Liver (tissue), 9 donors: ENCODE data around the gene RALGDS. TPM values are rescaled to one million over a fixed set of nuclear protein-coding genes. Genes with fewer than 3 reads are reported as not detected.

ENCODE experiments used
- DNase-seq: peaks from one replicate; pipeline ENCODE4 v3.0.0-alpha.2; 2017; ENCODE audit warnings: low spot score
- H3K27ac ChIP-seq, 2 donors: one replicate each; pipeline ENCODE4 v1.7.0; 2013; ENCODE audit warnings: inconsistent platforms in 2 of 2, low read length in 2 of 2, control low read depth in 1 of 2, low read depth in 1 of 2, mild to moderate bottlenecking in 1 of 2
- H3K27me3 ChIP-seq, 4 donors: one replicate each; pipeline versions ENCODE4 v1.6.1 to v1.7.0; 2013; ENCODE audit warnings: low read length in 3 of 4, inconsistent platforms in 1 of 4, mild to moderate bottlenecking in 1 of 4, moderate library complexity in 1 of 4; ENCODE audit not compliant: control insufficient read depth in 4 of 4, insufficient read depth in 4 of 4
- H3K36me3 ChIP-seq, 4 donors: one replicate each; pipeline versions ENCODE4 v1.6.1 to v1.7.0; 2013; ENCODE audit warnings: low read length in 3 of 4, mild to moderate bottlenecking in 3 of 4, low read depth in 1 of 4, moderate library complexity in 1 of 4; ENCODE audit not compliant: control insufficient read depth in 4 of 4, insufficient read depth in 3 of 4
- H3K4me1 ChIP-seq, 4 donors: one replicate each; pipeline versions ENCODE4 v1.6.1 to v1.7.0; 2013; ENCODE audit warnings: low read length in 3 of 4, mild to moderate bottlenecking in 3 of 4, moderate library complexity in 1 of 4; ENCODE audit not compliant: control insufficient read depth in 4 of 4, insufficient read depth in 4 of 4
- H3K4me3 ChIP-seq, 3 donors: one replicate each; pipeline versions ENCODE4 v1.6.1 to v1.7.0; 2013; ENCODE audit warnings: low read length in 3 of 3, control low read depth in 1 of 3, low read depth in 1 of 3, mild to moderate bottlenecking in 1 of 3
- H3K9ac ChIP-seq, 2 donors: one replicate each; pipeline ENCODE4 v1.7.0; 2013; ENCODE audit warnings: low read length in 2 of 2, mild to moderate bottlenecking in 2 of 2, moderate library complexity in 2 of 2, control low read depth in 1 of 2, low read depth in 1 of 2
- H3K9me3 ChIP-seq, 4 donors: one replicate each; pipeline versions ENCODE4 v1.6.1 to v1.7.0; 2013; ENCODE audit warnings: low read length in 3 of 4; ENCODE audit not compliant: control insufficient read depth in 4 of 4
- ATF3 ChIP-seq: IDR thresholded peaks from 2 replicates; pipeline ENCODE4 v1.6.1; 2016; ENCODE audit warnings: antibody characterized with exemption
- CTCF ChIP-seq: fragments of 150-350 bp; IDR thresholded peaks from 2 replicates; pipeline ENCODE4 v1.5.1; 2017; ENCODE audit warnings: improper control_type of control experiment, low read depth, low read length; ENCODE audit not compliant: missing input control
- FOXA1 ChIP-seq: IDR thresholded peaks from 2 replicates; pipeline ENCODE4 v1.6.1; 2016; ENCODE audit warnings: antibody characterized with exemption
- FOXA2 ChIP-seq: IDR thresholded peaks from 2 replicates; pipeline ENCODE4 v1.6.1; 2016; ENCODE audit warnings: antibody characterized with exemption
- HNF4A ChIP-seq, 2 donors: conservative IDR thresholded peaks; 2 replicates each; pipeline ENCODE4 v1.6.1; 2016; ENCODE audit warnings: antibody characterized with exemption in 2 of 2, mild to moderate bottlenecking in 2 of 2
- JUND ChIP-seq, 2 donors: IDR thresholded peaks; 2 replicates each; pipeline ENCODE4 v1.6.1; 2016; ENCODE audit warnings: antibody characterized with exemption in 2 of 2
- MAX ChIP-seq: IDR thresholded peaks from 2 replicates; pipeline ENCODE4 v1.6.1; 2016; ENCODE audit warnings: antibody characterized with exemption
- RAD21 ChIP-seq, 2 donors: IDR thresholded peaks; 2 replicates each; pipeline ENCODE4 v1.6.1; 2016; ENCODE audit warnings: antibody characterized with exemption in 2 of 2, mild to moderate bottlenecking in 2 of 2
- REST ChIP-seq: IDR thresholded peaks from 2 replicates; pipeline ENCODE4 v1.6.1; 2016; ENCODE audit warnings: antibody characterized with exemption, mild to moderate bottlenecking
- RXRA ChIP-seq, 2 donors: IDR thresholded peaks; 2 replicates each; pipeline ENCODE4 v1.6.1; 2017 to 2018; ENCODE audit warnings: antibody characterized with exemption in 2 of 2, mild to moderate bottlenecking in 1 of 2
- SP1 ChIP-seq: IDR thresholded peaks from 2 replicates; pipeline ENCODE4 v1.6.1; 2018; ENCODE audit warnings: antibody characterized with exemption, mild to moderate bottlenecking
- YY1 ChIP-seq: IDR thresholded peaks from 2 replicates; pipeline ENCODE4 v1.6.1; 2016; ENCODE audit warnings: antibody characterized with exemption, mild to moderate bottlenecking
- ZBTB33 ChIP-seq: IDR thresholded peaks from 2 replicates; pipeline ENCODE4 v1.6.1; 2016; ENCODE audit warnings: antibody characterized with exemption
- WGBS: extraction: QIAGEN DNeasy Blood & Tissue Kit; methylation state at CpG from one replicate; pipeline ENCODE4 v1.1.7; 2013; 5-methylcytosine and 5-hydroxymethylcytosine counted together
- polyA plus RNA-seq, 2 donors: library from polyadenylated mRNA; stranded (reverse) in 1 of 2; unstranded in 1 of 2; fragments of 200-250 nt in 1 of 2; fragments of >200 nt in 1 of 2; fragmentation: Nextera tagmentation in 1 of 2; extraction: Ambion mirVana in 1 of 2; gene quantifications; one replicate each; pipeline versions ENCODE4 v1.2.1 to v1.2.3, GENCODE V29; 2013 to 2015
- total RNA-seq, 2 donors: library from RNA; depleted of rRNA; stranded (reverse); fragments of >200 nt; gene quantifications; one replicate each; pipeline ENCODE4 v1.2.3, GENCODE V29; 2014
- donor health status: healthy.
- donor health status: healthy.
- donor health status: healthy.
- donor health status: healthy.
- donor health status: healthy.

Gene RALGDS
- total and polyA plus RNA-seq, 4 donors, result 1.3 to 19.0 (median 7.3) TPM

GRCh38 chr9:133051281-133051900 lies 69.6 kb downstream of the RALGDS start:
- TF ChIP-seq ATF3, result no peak
- TF ChIP-seq FOXA1, result no peak
- no peak for TF ChIP-seq SP1
- no peak for TF ChIP-seq MAX
- no peak for TF ChIP-seq HNF4A (conservative IDR thresholded peaks at IDR 0.05)
- TF ChIP-seq YY1, result no peak
- TF ChIP-seq CTCF, result no peak
- H3K27me3 ChIP-seq, result no peaks in the 10 kb centered on the region
- H3K4me3 ChIP-seq, result no peak overlapping the region
- no peak overlapping the region for H3K9ac ChIP-seq
- DNase-seq, result no peak
- WGBS, result 94% methylated on average over 20 of the region's 20 CpGs
- peaks cover 13 to 77% (median 25%) of the 10 kb centered on the region in 4 donors for H3K36me3 ChIP-seq
- H3K4me1 ChIP-seq, result no peaks in the 10 kb centered on the region
- no peak overlapping the region for H3K27ac ChIP-seq
- H3K9me3 ChIP-seq, result no peaks in the 10 kb centered on the region

GRCh38 chr9:133050781-133051180 lies 70.3 kb downstream of the RALGDS start:
- Histone ChIP-seq H3K4me1 (no peaks in the 10 kb centered on the region), H3K9ac (no peak overlapping the region), H3K4me3 (no peak overlapping the region), H3K36me3 (peaks cover 9 to 73% (median 24%) of the 10 kb centered on the region in 4 donors), H3K9me3 (no peaks in the 10 kb centered on the region), H3K27me3 (no peaks in the 10 kb centered on the region), H3K27ac (no peak overlapping the region)
- TF ChIP-seq RAD21 (IDR thresholded peaks at IDR 0.05) (no peak), REST (no peak), FOXA1 (no peak), MAX (no peak), SP1 (no peak), ATF3 (no peak), YY1 (no peak), RXRA (IDR thresholded peaks at IDR 0.05) (no peak), JUND (IDR thresholded peaks at IDR 0.05) (no peak), ZBTB33 (no peak), FOXA2 (no peak)
- WGBS, result 86% methylated on average over 10 of the region's 10 CpGs
- DNase-seq, result no peak
